ENCODE data around the gene SIRPA.

GRCh38 chr20:1945134-1945618 lies 50.0 kb downstream of the SIRPA start:
- no peak for TF ChIP-seq CTCF (IDR thresholded peaks at IDR 0.05)
- TF ChIP-seq POLR2A (IDR thresholded peaks at IDR 0.05): no peak
